ENCODE measurements around the gene BCAP31. TPM values are rescaled to one million over a fixed set of nuclear protein-coding genes. Genes with fewer than 3 reads are reported as not detected.
"Not testable (repeated sequence)": the region's sequence is repeated elsewhere in the genome, so short reads cannot be mapped to it uniquely, and the experiment has no call there.

BCAP31 gene
- total and polyA plus RNA-seq, 7 donors = 59.3 to 216 (median 70.9) TPM

DNA sequence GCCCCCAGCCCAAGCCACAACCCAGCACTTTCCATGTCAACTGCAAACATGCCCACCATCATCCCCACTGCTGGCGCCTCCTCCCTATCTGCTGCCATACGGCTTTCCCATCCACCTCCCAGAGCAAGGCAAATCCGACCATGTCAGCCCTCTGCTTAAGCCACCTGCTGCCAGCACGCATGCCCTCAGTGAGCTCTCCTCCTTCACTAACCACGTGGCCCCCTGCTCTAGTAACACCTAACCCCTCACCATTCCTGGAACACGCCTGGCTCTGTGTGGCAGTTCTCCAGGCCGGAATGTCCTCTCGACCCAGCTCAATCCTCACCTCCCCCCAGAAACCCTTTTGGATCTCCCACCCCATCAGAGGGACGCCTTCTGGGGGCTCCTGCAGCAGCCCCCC, 17.4 kb downstream of the BCAP31 start:
- TF ChIP-seq EP300 (IDR thresholded peaks at IDR 0.05) (no peak), POLR2AphosphoS5 (IDR thresholded peaks at IDR 0.05) (no peak), POLR2A (IDR thresholded peaks at IDR 0.05) (no peak)
- TF ChIP-seq, protein P1, sequence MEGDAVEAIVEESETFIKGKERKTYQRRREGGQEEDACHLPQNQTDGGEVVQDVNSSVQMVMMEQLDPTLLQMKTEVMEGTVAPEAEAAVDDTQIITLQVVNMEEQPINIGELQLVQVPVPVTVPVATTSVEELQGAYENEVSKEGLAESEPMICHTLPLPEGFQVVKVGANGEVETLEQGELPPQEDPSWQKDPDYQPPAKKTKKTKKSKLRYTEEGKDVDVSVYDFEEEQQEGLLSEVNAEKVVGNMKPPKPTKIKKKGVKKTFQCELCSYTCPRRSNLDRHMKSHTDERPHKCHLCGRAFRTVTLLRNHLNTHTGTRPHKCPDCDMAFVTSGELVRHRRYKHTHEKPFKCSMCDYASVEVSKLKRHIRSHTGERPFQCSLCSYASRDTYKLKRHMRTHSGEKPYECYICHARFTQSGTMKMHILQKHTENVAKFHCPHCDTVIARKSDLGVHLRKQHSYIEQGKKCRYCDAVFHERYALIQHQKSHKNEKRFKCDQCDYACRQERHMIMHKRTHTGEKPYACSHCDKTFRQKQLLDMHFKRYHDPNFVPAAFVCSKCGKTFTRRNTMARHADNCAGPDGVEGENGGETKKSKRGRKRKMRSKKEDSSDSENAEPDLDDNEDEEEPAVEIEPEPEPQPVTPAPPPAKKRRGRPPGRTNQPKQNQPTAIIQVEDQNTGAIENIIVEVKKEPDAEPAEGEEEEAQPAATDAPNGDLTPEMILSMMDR (IDR thresholded peaks at IDR 0.05) = no peak
- no peak for DNase-seq
- Histone ChIP-seq H3K4me1 (peaks cover 0 to 38% (median 14%) of the 10 kb centered on the region in 4 donors), H3K27ac (no peak overlapping the region), H3K9me3 (no peaks in the 10 kb centered on the region), H3K27me3 (no peaks in the 10 kb centered on the region), H3K4me3 (no peak overlapping the region), H3K36me3 (peaks cover 0 to 8% (median 0%) of the 10 kb centered on the region in 4 donors)
- intact Hi-C loops (cut with DNase I) = loop anchor here (5.0 kb wide), 2 partner anchors 39 to 94 kb away; no protein-coding TSS in a partner anchor
- 94% methylated on average over 9 of the region's 9 CpGs for whole genome bisulfite sequencing, 2 donors

DNA sequence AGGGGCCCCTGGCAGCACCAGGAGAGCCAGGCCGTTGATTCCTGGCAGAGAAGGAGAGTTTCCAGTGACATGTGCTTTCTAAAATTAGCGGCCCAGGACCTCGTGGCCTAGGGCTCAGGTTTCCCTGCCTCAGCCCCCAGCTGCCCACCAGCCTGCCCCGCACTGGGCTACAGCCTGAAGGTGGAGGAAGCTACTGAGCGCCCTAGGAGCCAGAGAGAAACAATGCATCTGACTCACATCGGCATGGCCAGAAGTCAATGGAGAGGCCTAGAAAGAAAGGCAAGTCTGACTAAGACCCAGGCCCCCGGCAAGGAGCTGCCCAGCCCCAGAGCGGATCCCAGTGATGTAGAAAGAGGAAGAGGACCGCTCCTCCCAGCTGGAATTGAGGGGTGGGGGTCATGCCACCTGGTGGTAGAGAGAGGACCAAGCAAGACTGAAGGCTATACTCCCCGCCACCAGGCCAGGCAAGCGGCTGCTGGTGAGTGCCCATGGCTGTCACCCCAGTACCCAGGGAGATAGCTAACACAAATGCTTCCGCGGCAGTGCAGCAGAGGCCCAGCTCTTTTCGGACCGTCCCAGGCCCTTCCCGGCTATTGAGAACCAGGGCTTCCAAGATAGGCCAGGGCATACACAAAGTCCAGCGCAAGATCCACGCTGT, 18.7 kb downstream of the BCAP31 start:
- not testable (repeated sequence) for H3K36me3 ChIP-seq, DNase-seq, H3K4me3 ChIP-seq, H3K27me3 ChIP-seq, H3K9me3 ChIP-seq
- H3K27ac ChIP-seq = peak overlapping the region; percentile 38 to 81 (median 77)
- peaks cover 0 to 50% (median 20%) of the 10 kb centered on the region in 4 donors for H3K4me1 ChIP-seq
- intact Hi-C loops (cut with DNase I) = loop anchor here (5.0 kb wide), 2 partner anchors 38 to 93 kb away; no protein-coding TSS in a partner anchor
- 92 to 93% methylated on average over 18 of the region's 18 CpGs for WGBS, 2 donors

DNA sequence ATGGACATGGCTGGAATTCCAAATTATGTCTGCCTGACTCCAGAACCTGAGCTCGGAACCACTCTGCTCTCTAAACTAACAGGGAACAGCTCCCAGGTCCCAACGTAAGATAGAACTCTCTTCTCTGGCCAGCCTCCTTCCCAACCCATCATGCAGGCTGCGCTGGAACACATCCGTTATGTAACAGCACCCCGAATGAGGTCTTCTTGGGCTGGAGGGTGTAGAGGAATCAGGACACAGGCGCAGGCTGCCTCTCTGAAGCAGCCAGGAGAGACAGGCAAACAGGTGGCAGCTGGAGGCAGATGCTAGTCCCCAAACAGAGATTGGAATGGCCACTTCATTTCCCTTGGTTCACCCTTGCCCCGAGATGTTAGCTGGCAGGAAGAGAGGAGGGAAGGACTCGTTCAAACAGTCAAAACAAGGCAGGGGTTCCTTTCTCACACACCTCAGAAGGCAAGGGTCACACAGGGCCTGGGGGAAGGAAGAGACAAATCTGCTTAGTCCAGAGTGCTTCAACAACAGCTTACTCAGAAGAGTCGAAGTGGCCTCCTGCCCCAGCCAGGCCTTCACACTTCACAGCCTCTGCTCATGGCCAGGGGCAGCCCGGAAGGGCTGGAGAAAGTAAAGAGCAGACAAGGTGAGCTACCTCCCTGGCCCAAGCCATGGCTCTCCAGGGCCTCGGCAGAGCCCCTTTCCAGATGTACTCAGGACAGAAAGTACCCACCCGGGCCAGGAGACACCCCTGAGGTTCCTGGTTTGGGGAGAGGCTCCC, 19.4 kb downstream of the BCAP31 start:
- not testable (repeated sequence) for H3K4me3 ChIP-seq, H3K36me3 ChIP-seq, H3K27me3 ChIP-seq, DNase-seq, H3K9me3 ChIP-seq
- WGBS, 2 donors = 88 to 90% methylated on average over 10 to 11 of the region's 12 CpGs
- intact Hi-C loops (cut with DNase I) = loop anchor here (5.0 kb wide), 2 partner anchors 38 to 93 kb away; no protein-coding TSS in a partner anchor
- peaks cover 0 to 58% (median 26%) of the 10 kb centered on the region in 4 donors for H3K4me1 ChIP-seq
- H3K27ac ChIP-seq = peak overlapping the region; percentile 38 to 81 (median 77)

DNA sequence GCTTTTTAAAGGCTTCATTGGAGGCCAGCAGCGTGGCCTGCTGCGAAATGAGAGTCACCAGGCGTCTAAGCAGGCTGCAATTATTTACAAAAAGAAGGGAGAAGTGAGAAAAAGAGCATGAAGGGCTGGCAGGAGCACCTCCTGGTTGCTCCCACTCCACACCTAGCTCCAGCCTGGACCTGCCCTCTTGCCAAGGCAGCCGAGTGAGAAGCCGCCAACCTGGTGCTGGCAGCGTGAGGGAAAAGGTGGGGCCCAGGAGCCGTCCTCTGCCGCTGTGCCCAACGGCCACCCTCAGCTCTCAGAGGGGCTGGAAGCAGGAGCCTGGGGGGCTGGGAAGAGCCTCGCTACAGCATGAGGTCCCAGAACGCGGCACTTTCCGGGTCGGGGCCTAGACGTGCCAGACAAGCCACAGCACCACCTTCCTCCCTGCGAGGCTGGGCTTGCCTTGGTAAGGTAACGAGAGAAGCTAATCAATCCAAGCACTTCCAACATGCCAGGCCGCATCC, 20.1 kb downstream of the BCAP31 start:
- DNase-seq = no peak
- no peak overlapping the region for H3K4me3 ChIP-seq
- no peaks in the 10 kb centered on the region for H3K27me3 ChIP-seq
- H3K4me1 ChIP-seq = peaks cover 0 to 65% (median 29%) of the 10 kb centered on the region in 4 donors
- H3K9me3 ChIP-seq = no peaks in the 10 kb centered on the region
- WGBS, 2 donors = 81 to 91% methylated on average over 18 of the region's 18 CpGs
- no peak for TF ChIP-seq POLR2A (IDR thresholded peaks at IDR 0.05)
- TF ChIP-seq EP300 (IDR thresholded peaks at IDR 0.05) = no peak
- TF ChIP-seq POLR2AphosphoS5 (IDR thresholded peaks at IDR 0.05) = no peak
- TF ChIP-seq, protein P1 (IDR thresholded peaks at IDR 0.05) = no peak
- H3K36me3 ChIP-seq = no peaks in the 10 kb centered on the region
- intact Hi-C loops (cut with DNase I) = no loop called here
- peak overlapping the region; percentile 38 to 81 (median 77) for H3K27ac ChIP-seq

DNA sequence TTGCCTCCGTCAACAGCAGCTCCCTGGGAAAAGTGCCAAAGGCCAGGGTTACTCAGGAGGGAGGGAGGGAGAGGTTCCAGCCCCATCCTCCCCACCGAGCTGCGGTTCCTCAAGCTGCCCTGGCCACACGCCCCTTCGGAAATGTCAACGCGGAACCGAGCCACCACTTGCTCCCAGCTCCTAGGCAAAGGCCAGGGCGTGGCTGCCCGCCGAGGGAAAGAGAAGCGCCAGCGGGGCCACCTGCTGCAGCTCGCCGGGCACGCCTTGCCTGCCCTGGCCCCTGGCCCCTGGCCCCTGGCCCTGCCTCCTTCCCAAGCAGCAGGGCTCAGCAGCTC, 21.2 kb downstream of the BCAP31 start:
- WGBS, 2 donors = 13 to 66% methylated on average over 16 of the region's 16 CpGs
- peak; percentile 92 for DNase-seq
- no peaks in the 10 kb centered on the region for H3K9me3 ChIP-seq
- no peaks in the 10 kb centered on the region for H3K27me3 ChIP-seq
- H3K4me3 ChIP-seq = no peak overlapping the region
- H3K36me3 ChIP-seq = no peaks in the 10 kb centered on the region
- peak overlapping the region; percentile 57 to 81 (median 77) for H3K27ac ChIP-seq
- intact Hi-C loops (cut with DNase I) = no loop called here
- TF ChIP-seq, protein P1 (IDR thresholded peaks at IDR 0.05) = no peak
- no peak for TF ChIP-seq POLR2A (IDR thresholded peaks at IDR 0.05)
- TF ChIP-seq EP300 (IDR thresholded peaks at IDR 0.05) = no peak
- no peak for TF ChIP-seq POLR2AphosphoS5 (IDR thresholded peaks at IDR 0.05)
- peaks cover 0 to 63% (median 28%) of the 10 kb centered on the region in 4 donors for H3K4me1 ChIP-seq

Data from sigmoid colon (tissue), 7 donors.